GM10266 (cell line): Measurements from ENCODE around the gene CTBP1.

Source experiments
- DNase-seq: peaks from one replicate; pipeline ENCODE4 v3.0.0; 2012; ENCODE audit errors: extremely low spot score
- CTCF ChIP-seq: IDR thresholded peaks from 2 replicates; pipeline ENCODE4 v1.5.1; 2012; ENCODE audit warnings: mild to moderate bottlenecking, low read depth; ENCODE audit not compliant: control insufficient read depth, insufficient read depth; ENCODE audit errors: missing control alignments

CTBP1 gene

GRCh38 chr4:1279253-1279652, 30.3 kb upstream of the CTBP1 start:
- TF ChIP-seq CTCF = no peak
- DNase-seq = no peak

GRCh38 chr4:1277667-1278665, 29.0 kb upstream of the CTBP1 start:
- no peak for DNase-seq
- TF ChIP-seq CTCF = no peak

GRCh38 chr4:1276984-1277383, 28.1 kb upstream of the CTBP1 start:
- TF ChIP-seq CTCF = no peak

GRCh38 chr4:1274871-1275270, 25.9 kb upstream of the CTBP1 start:
- TF ChIP-seq CTCF = no peak
- DNase-seq = no peak

More at GRCh38 chr4:1276984-1277383, 28.1 kb upstream of the CTBP1 start:
- DNase-seq = no peak

GRCh38 chr4:1271686-1272085, 22.8 kb upstream of the CTBP1 start:
- no peak for DNase-seq
- TF ChIP-seq CTCF = no peak

- no peak for TF ChIP-seq CTCF
- DNase-seq = no peak
These were observed 20.3 kb upstream of the CTBP1 start for GRCh38 chr4:1269209-1269608.
